Muscle layer of duodenum (tissue), 2 donors: ENCODE results near the gene DHX9.
"Not testable (repeated sequence)": the region's sequence is repeated elsewhere in the genome, so short reads cannot be mapped to it uniquely, and the experiment has no call there.

ENCODE experiments used
- H3K27ac ChIP-seq: one replicate; pipeline ENCODE4 v1.7.0; 2013; ENCODE audit warnings: mild to moderate bottlenecking, low read length
- H3K27me3 ChIP-seq: one replicate; pipeline ENCODE4 v1.7.0; 2013; ENCODE audit warnings: low read depth, mild to moderate bottlenecking, control low read depth, low read length
- H3K36me3 ChIP-seq, 2 donors: one replicate each; pipeline ENCODE4 v1.7.0; 2013; ENCODE audit warnings: low read length in 2 of 2, control low read depth in 1 of 2, mild to moderate bottlenecking in 1 of 2; ENCODE audit not compliant: insufficient read depth in 2 of 2, control insufficient read depth in 1 of 2
- H3K4me1 ChIP-seq, 2 donors: one replicate each; pipeline ENCODE4 v1.7.0; 2013; ENCODE audit warnings: low read length in 2 of 2, mild to moderate bottlenecking in 2 of 2, control low read depth in 1 of 2, moderate library complexity in 1 of 2; ENCODE audit not compliant: insufficient read depth in 2 of 2, control insufficient read depth in 1 of 2
- H3K4me3 ChIP-seq, 2 donors: one replicate each; pipeline ENCODE4 v1.7.0; 2013; ENCODE audit warnings: low read length in 2 of 2, low read depth in 1 of 2, mild to moderate bottlenecking in 1 of 2
- H3K9me3 ChIP-seq, 2 donors: one replicate each; pipeline ENCODE4 v1.7.0; 2013; ENCODE audit warnings: low read length in 2 of 2, control low read depth in 1 of 2, mild to moderate bottlenecking in 1 of 2; ENCODE audit not compliant: control insufficient read depth in 1 of 2
- donor health status: healthy.

Gene DHX9

DNA sequence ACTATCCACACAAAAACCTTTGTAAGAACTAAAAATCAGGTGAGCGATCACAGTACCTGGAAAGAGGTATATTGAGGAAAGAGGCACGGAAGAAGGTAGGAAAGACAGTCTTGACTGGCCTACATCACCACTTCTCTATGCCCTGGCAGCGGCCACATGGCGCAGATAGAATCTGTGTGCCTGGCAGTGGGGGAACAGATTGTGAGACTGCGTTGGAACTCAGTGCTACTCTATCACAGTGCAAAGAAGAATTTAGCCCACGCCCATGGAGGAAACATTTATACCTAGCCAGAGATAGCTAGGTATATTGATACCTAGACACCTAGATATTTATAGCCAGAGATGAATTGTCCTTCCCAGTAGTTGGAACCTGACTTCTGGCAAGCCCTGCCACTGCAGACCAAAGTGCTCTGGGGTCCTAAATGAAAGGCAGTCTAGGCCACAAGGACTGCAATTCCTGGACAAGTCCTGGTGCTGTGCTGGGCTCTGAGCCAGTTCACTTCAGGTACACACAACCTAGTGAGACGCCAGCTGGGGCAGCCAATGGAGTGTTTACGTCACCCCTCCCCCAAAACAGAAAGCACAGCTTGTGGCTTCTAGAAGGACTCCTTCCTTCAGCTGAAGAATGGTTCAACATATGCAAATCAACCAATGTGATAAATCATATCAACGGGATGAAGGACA lies 51.9 kb downstream of the DHX9 start:
- no peak overlapping the region for H3K27ac ChIP-seq
- H3K9me3 ChIP-seq = no peaks in the 10 kb centered on the region
- peaks cover 19 to 32% of the 10 kb centered on the region in 2 donors for H3K36me3 ChIP-seq
- no peaks in the 10 kb centered on the region for H3K27me3 ChIP-seq
- H3K4me1 ChIP-seq = peaks cover 0 to 5% of the 10 kb centered on the region in 2 donors
- no peak overlapping the region for H3K4me3 ChIP-seq

DNA sequence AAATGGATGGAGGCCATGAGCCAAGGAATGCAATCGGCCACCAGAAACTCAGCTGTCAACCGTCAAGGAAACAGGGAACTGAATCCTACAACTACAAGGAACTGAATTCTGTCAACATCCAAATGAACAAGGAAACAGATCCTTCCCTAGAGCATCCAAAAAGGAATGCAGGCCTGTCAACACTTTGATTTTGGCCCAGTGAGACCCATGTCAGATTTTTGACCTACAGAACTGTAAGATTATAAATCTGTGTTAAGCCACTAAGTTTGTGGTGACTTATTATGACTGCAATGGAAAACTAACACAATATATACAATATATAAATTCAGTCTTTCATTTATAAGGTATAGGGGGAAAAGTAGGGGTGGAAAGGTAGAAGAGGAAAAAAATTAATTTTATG lies 58.5 kb downstream of the DHX9 start:
- Histone ChIP-seq H3K27ac (no peak overlapping the region), H3K36me3 (no peaks in the 10 kb centered on the region)

DNA sequence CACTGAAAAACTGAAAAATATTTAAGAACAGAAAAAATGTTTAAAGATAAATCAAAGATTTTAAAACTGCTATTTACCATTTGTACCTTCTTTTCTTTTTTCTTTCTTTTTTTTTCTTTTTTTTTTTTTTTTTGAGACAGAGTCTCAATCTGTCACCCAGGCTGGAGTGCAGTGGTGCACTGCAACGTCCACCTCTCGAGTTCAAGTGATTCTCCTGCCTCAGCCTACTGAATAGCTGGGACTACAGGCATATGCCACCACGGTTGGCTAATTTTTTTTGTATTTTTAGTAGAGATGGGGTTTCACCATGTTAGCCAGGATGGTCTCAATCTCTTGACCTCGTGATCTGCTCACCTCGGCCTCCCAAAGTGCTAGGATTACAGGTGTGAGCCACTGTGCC lies 62.8 kb downstream of the DHX9 start:
- not testable (repeated sequence) for H3K27ac ChIP-seq, H3K36me3 ChIP-seq, H3K4me1 ChIP-seq, H3K4me3 ChIP-seq, H3K9me3 ChIP-seq, H3K27me3 ChIP-seq

More for the DNA sequence above, 58.5 kb downstream of the DHX9 start:
- H3K4me3 ChIP-seq = no peak overlapping the region
- H3K4me1 ChIP-seq = no peaks in the 10 kb centered on the region
- no peaks in the 10 kb centered on the region for H3K27me3 ChIP-seq
- H3K9me3 ChIP-seq = no peaks in the 10 kb centered on the region

DNA sequence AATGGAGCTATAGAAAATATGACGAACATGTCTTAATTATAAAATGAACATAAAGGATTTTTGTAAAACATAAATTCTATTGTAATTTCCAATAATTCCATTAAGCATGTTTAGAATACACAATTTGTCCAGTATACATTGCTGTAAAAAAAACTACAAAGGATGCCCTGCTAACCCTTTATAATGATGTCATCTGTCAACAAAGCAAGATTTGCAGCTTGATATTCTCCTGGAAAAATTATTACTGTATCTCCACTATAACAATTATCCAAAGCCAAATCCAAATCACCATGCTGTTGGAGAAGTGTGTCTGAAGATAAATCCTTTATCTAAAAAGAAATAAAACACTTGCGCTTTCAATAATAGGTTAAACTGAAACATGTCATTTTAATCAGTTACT lies 66.2 kb downstream of the DHX9 start:
- H3K4me1 ChIP-seq = no peaks in the 10 kb centered on the region
- H3K36me3 ChIP-seq = no peaks in the 10 kb centered on the region
- H3K27ac ChIP-seq = no peak overlapping the region
- no peaks in the 10 kb centered on the region for H3K9me3 ChIP-seq
- H3K27me3 ChIP-seq = no peaks in the 10 kb centered on the region
- no peak overlapping the region for H3K4me3 ChIP-seq

DNA sequence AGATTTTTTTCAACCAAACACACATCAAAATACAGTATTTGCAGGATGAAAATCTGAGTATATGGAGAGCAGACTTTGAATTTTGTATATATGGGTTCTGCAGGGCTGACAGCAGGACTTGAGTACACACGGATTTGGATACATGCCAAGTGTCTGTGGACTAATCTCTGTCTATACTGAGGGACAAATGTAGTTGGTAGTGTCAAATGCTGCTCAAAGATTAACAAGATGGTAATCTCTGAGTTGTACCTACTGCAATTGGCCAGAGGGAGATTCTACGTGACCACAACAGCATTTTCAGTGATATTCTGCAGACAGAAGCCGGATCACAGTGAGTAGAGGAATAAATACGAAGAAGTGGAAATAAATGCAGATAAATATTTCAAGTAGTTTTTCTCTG lies 70.4 kb downstream of the DHX9 start:
- no peak overlapping the region for H3K4me3 ChIP-seq

DNA sequence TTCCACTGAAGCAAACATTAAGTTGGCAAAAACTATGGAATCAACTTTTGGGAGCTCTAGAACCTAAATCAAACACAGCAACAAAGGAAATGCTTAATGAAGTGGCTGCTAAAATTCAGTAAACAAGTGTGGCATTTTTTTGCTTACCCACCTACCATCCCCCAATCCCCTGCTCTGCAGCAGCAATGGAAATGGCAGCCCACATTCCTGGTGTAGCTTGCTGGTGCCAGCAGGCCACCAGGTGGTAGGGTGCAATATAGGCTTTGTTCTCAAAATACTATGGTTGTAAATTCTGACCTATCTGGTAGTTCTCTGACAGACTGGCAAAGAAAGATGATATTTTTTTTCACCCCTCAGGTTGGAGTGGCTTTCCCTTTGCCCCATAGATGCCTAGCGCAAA lies 71.0 kb downstream of the DHX9 start:
- no peaks in the 10 kb centered on the region for H3K27me3 ChIP-seq
- no peaks in the 10 kb centered on the region for H3K36me3 ChIP-seq
- no peak overlapping the region for H3K4me3 ChIP-seq
- no peaks in the 10 kb centered on the region for H3K4me1 ChIP-seq
- H3K9me3 ChIP-seq = peaks cover 3 to 6% of the 10 kb centered on the region in 2 donors
- H3K27ac ChIP-seq = no peak overlapping the region

More for the DNA sequence above, 70.4 kb downstream of the DHX9 start:
- H3K27ac ChIP-seq = no peak overlapping the region
- no peaks in the 10 kb centered on the region for H3K27me3 ChIP-seq
- no peaks in the 10 kb centered on the region for H3K36me3 ChIP-seq
- no peaks in the 10 kb centered on the region for H3K4me1 ChIP-seq
- H3K9me3 ChIP-seq = peaks cover 3 to 6% of the 10 kb centered on the region in 2 donors

DNA sequence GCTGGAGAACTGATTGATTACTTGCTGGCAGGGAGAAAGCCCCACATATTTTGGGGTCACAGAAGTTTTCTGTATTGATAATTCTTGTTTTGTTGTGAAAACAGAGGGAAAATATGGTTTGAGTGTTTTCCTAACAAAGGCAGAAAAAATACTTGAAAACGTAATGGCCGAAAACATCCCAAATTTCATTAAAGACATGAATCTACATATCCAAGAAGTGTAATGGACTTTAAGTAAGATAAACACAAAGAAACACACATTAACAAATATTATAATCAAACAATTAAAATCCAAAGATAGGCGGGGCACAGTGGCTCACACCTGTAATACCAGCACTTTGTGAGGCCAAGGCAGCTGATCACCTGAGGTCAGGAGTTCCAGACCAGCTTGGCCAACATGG lies 74.3 kb downstream of the DHX9 start:
- Histone ChIP-seq H3K4me3 (no peak overlapping the region), H3K27ac (no peak overlapping the region), H3K4me1 (no peaks in the 10 kb centered on the region), H3K9me3 (peaks cover 3 to 8% of the 10 kb centered on the region in 2 donors), H3K27me3 (no peaks in the 10 kb centered on the region), H3K36me3 (no peaks in the 10 kb centered on the region)

DNA sequence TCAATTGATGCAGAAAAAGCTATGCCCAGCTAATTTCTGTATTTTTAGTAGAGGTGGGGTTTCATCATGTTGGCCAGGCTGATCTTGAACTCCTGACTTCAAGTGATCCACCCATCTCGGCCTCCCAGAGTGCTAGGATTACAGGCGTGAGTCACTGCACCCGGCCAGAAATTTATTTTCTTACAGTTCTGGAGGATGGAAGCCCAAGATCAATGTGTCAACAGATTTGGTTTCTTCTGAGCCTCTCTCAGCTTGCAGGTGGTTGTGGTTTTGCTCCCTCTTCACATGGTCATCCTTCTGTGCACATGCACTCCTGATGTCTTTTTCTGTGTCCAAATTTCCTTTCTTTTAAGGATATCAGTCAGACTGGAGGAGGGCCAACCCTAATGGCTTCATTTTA lies 78.2 kb downstream of the DHX9 start:
- Histone ChIP-seq H3K4me3 (no peak overlapping the region), H3K27me3 (no peaks in the 10 kb centered on the region)

DNA sequence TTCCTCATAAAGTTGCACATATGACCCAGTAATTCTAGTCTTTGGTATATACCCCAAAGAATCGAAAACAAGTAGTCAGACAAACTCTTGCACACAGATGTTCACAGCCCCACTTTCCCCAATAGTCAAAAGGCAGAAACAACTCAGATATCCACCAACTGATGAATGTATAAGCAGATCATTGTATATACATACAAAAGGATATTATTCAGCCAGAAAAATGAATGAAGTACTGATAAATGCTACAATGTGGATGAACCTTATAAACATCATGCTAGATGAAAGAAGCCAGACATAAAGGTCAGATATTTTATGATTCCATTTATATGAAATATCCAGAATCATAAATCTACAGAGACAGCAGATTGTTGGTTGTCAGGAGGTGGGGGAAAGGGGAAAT lies 86.5 kb downstream of the DHX9 start:
- no peaks in the 10 kb centered on the region for H3K36me3 ChIP-seq
- H3K27ac ChIP-seq = no peak overlapping the region
- no peak overlapping the region for H3K4me3 ChIP-seq
- no peaks in the 10 kb centered on the region for H3K4me1 ChIP-seq
- no peaks in the 10 kb centered on the region for H3K27me3 ChIP-seq
- H3K9me3 ChIP-seq = no peaks in the 10 kb centered on the region

More for the DNA sequence above, 78.2 kb downstream of the DHX9 start:
- Histone ChIP-seq H3K27ac (no peak overlapping the region), H3K4me1 (no peaks in the 10 kb centered on the region), H3K9me3 (peaks cover 3 to 11% of the 10 kb centered on the region in 2 donors), H3K36me3 (no peaks in the 10 kb centered on the region)

DNA sequence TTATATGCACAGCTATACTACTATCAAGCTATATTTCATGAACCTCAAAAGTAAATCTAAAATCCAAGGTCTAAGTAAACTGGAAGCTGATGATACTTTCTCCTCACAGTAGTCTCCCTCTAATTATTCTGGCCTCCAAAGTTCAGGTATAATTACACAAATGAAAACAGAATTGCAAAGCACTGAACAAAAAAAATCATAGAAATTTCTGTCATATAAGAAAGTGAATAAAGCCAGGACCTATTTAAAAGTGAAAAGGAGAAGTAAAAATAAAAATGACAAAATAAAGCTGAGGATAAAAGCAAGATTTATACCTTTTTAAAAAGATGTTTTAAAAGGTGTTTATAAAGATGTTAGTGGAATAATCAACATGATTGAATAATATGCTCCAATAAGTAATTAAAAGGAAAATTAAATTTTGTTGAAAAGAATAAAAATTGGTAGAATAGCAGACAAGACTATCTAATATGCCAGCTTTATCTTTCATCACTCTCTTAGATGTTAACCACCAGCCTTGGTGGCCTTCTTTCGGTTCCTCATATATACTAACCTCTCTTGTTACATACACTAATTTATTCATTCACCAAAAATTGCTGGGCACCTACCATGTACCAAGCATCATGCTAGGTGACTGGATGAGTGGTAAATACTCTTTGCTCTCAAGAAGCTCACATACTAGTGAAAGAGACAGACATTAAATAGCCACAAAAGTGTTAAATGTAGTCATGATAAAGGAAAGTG lies 88.7 kb downstream of the DHX9 start:
- Histone ChIP-seq H3K27ac (no peak overlapping the region), H3K27me3 (no peaks in the 10 kb centered on the region), H3K9me3 (no peaks in the 10 kb centered on the region), H3K36me3 (no peaks in the 10 kb centered on the region), H3K4me3 (no peak overlapping the region), H3K4me1 (no peaks in the 10 kb centered on the region)

DNA sequence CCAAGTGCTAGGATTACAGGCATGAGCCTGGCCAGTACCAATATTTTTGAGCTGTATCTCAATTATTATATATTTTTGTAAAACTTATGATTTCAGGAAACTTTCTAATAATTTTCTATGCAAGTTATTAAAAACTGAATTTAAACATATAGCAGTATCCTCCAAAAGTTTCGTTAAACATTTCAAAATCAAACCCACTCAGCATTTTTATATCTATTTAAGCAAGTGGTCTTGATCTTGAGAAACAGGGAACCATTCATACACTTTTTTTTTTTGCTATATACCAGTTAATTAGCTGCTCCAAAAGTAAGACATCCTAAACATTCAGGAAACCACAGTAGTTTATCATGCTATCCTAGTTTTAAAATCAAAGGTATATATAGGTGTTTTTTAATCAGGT lies 91.8 kb downstream of the DHX9 start:
- no peaks in the 10 kb centered on the region for H3K36me3 ChIP-seq

More for the DNA sequence above, 91.8 kb downstream of the DHX9 start:
- Histone ChIP-seq H3K4me1 (no peaks in the 10 kb centered on the region), H3K27ac (no peak overlapping the region), H3K27me3 (no peaks in the 10 kb centered on the region), H3K9me3 (peaks cover 3 to 5% of the 10 kb centered on the region in 2 donors), H3K4me3 (no peak overlapping the region)
